Glutamatergic neuron (in vitro differentiated cells): Measurements from ENCODE around the gene THSD4. TPM values are rescaled to one million over a fixed set of nuclear protein-coding genes. Genes with fewer than 3 reads are reported as not detected.

ENCODE experiments used
- DNase-seq: peaks from one replicate; pipeline ENCODE4 v3.0.0; 2022
- H3K27ac Mint-ChIP-seq: one replicate; pipeline ENCODE4 v1.8.0; 2020; ENCODE audit warnings: mild to moderate bottlenecking, mixed read lengths, inconsistent platforms; ENCODE audit not compliant: unreplicated experiment
- H3K27me3 Mint-ChIP-seq: one replicate; pipeline ENCODE4 v1.8.0; 2020; ENCODE audit warnings: mild to moderate bottlenecking, moderate library complexity, mixed read lengths, inconsistent platforms; ENCODE audit not compliant: unreplicated experiment
- H3K36me3 Mint-ChIP-seq: one replicate; pipeline ENCODE4 v1.8.0; 2020; ENCODE audit warnings: mild to moderate bottlenecking, mixed read lengths, inconsistent platforms; ENCODE audit not compliant: unreplicated experiment
- H3K4me1 Mint-ChIP-seq: one replicate; pipeline ENCODE4 v1.8.0; 2020; ENCODE audit warnings: mild to moderate bottlenecking, low read depth, mixed read lengths, inconsistent platforms; ENCODE audit not compliant: unreplicated experiment
- H3K4me3 Mint-ChIP-seq: one replicate; pipeline ENCODE4 v1.8.0; 2020; ENCODE audit warnings: mild to moderate bottlenecking, mixed read lengths, inconsistent platforms; ENCODE audit not compliant: unreplicated experiment
- H3K9me3 Mint-ChIP-seq: one replicate; pipeline ENCODE4 v1.8.0; 2020; ENCODE audit warnings: mild to moderate bottlenecking, moderate library complexity, mixed read lengths, inconsistent platforms; ENCODE audit not compliant: unreplicated experiment
- CTCF ChIP-seq: fragments of 200-600 bp; sonication (generic); IDR thresholded peaks from one replicate; pipeline ENCODE4 v1.5.0; 2021; ENCODE audit not compliant: partially characterized antibody, unreplicated experiment
- total RNA-seq: library from RNA; stranded (reverse); fragmentation: NEBNext Ultra II Directional; extraction: Animal tissue kit (Norgen Biotek cat#: 25700); gene quantifications from one replicate; pipeline ENCODE4 v1.2.1, GENCODE V29; 2021; ENCODE audit not compliant: unreplicated experiment

Gene THSD4
- total RNA-seq, 1 donor from 2014 or later, result 12.3 TPM

GRCh38 chr15:71634820-71635560 is 519.7 kb downstream of the THSD4 start:
- Mint-ChIP-seq H3K4me3 (peak overlapping the region; percentile 14), H3K27me3 (peaks cover 1% of the 10 kb centered on the region), H3K27ac (peak overlapping the region; percentile 88), H3K9me3 (peaks cover 3% of the 10 kb centered on the region), H3K36me3 (no peaks in the 10 kb centered on the region), H3K4me1 (peaks cover 16% of the 10 kb centered on the region)
- no peak for TF ChIP-seq CTCF
- no peak for DNase-seq

- TF ChIP-seq CTCF, result no peak
These were observed 520.5 kb downstream of the THSD4 start for GRCh38 chr15:71635735-71636134.

GRCh38 chr15:71638876-71639275 is 523.6 kb downstream of the THSD4 start:
- peaks cover 3% of the 10 kb centered on the region for H3K9me3 Mint-ChIP-seq
- H3K36me3 Mint-ChIP-seq, result no peaks in the 10 kb centered on the region
- H3K4me1 Mint-ChIP-seq, result peaks cover 16% of the 10 kb centered on the region
- no peak overlapping the region for H3K4me3 Mint-ChIP-seq
- H3K27me3 Mint-ChIP-seq, result no peaks in the 10 kb centered on the region
- TF ChIP-seq CTCF, result no peak
- no peak for DNase-seq
- no peak overlapping the region for H3K27ac Mint-ChIP-seq

More at GRCh38 chr15:71635735-71636134, 520.5 kb downstream of the THSD4 start:
- H3K36me3 Mint-ChIP-seq, result no peaks in the 10 kb centered on the region
- DNase-seq, result no peak
- peaks cover 16% of the 10 kb centered on the region for H3K4me1 Mint-ChIP-seq
- peak overlapping the region; percentile 88 for H3K27ac Mint-ChIP-seq
- H3K27me3 Mint-ChIP-seq, result peaks cover 1% of the 10 kb centered on the region
- no peak overlapping the region for H3K4me3 Mint-ChIP-seq
- H3K9me3 Mint-ChIP-seq, result peaks cover 3% of the 10 kb centered on the region

DNA sequence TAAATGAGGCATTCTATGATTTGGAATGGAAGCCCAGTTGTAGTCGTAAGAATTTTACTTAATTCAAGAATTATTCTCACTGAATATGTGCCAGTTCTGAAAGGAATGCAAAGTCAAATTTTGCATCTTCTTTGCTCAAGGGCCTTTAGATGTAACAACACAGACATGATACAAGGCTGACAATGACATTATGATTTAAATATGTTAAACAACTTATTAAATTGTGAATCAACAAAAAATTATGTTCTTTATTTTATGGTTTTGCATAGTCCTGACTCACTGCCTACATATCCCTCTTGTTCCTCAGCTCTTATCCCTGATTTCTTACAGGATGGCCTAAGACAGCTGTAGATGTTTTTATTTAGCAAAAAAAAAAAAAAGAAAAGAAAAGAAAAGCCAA is 524.2 kb downstream of the THSD4 start:
- H3K9me3 Mint-ChIP-seq, result peaks cover 3% of the 10 kb centered on the region
- TF ChIP-seq CTCF, result no peak
- no peak for DNase-seq
- no peak overlapping the region for H3K4me3 Mint-ChIP-seq
- H3K4me1 Mint-ChIP-seq, result peaks cover 13% of the 10 kb centered on the region
- no peaks in the 10 kb centered on the region for H3K27me3 Mint-ChIP-seq
- no peak overlapping the region for H3K27ac Mint-ChIP-seq
- H3K36me3 Mint-ChIP-seq, result no peaks in the 10 kb centered on the region

DNA sequence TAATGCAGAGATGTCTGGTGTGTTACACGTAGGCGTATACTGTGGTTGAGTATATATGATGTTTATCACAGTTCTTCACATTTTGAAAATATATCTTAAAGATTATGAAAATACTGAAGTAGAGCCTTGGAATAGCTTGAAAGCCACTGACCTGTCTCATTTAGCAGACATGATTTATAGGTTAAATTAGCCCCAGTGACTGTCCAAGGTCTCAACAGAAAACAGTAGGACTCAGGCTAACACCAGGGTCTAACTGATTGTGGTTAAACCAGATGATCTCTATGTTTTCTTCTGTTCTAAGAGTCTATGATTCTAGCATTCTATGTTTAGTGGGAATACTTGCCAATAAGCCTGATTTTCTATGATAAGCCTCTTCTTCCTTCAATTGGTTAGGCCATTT is 528.6 kb downstream of the THSD4 start:
- Mint-ChIP-seq H3K27me3 (peaks cover 2% of the 10 kb centered on the region), H3K9me3 (no peaks in the 10 kb centered on the region), H3K4me3 (no peak overlapping the region), H3K4me1 (peaks cover 5% of the 10 kb centered on the region), H3K36me3 (no peaks in the 10 kb centered on the region), H3K27ac (no peak overlapping the region)
- TF ChIP-seq CTCF, result no peak
- DNase-seq, result no peak
